Fibroblast of upper back skin (primary cell): ENCODE data around the gene RNF126.
"Not testable (repeated sequence)": the region's sequence is repeated elsewhere in the genome, so short reads cannot be mapped to it uniquely, and the experiment has no call there.

Source experiments
- DNase-seq: peaks from one replicate; pipeline ENCODE4 v3.0.0-alpha.2; 2013

The RNF126 gene

GRCh38 chr19:609004-609346 is 54.0 kb downstream of the RNF126 start:
- no peak for DNase-seq

GRCh38 chr19:608155-609003 is 54.6 kb downstream of the RNF126 start:
- DNase-seq = no peak

GRCh38 chr19:607301-608154 is 55.5 kb downstream of the RNF126 start:
- no peak for DNase-seq

GRCh38 chr19:605061-605971 is 57.7 kb downstream of the RNF126 start:
- not testable (repeated sequence) for DNase-seq

- no peak for DNase-seq
Measured at GRCh38 chr19:604355-604754, 58.7 kb downstream of the RNF126 start.

- not testable (repeated sequence) for DNase-seq
Measured at GRCh38 chr19:603779-604178, 59.2 kb downstream of the RNF126 start.

- not testable (repeated sequence) for DNase-seq
Measured at GRCh38 chr19:603302-603639, 59.7 kb downstream of the RNF126 start.

GRCh38 chr19:602391-603301 is 60.4 kb downstream of the RNF126 start:
- DNase-seq = no peak

GRCh38 chr19:601790-602189 is 61.2 kb downstream of the RNF126 start:
- DNase-seq = no peak

GRCh38 chr19:601310-601709 is 61.7 kb downstream of the RNF126 start:
- no peak for DNase-seq
